NCI-H2196 (cell line): Measurements from ENCODE around the gene AXDND1.
"Not testable (repeated sequence)": the region's sequence is repeated elsewhere in the genome, so short reads cannot be mapped to it uniquely, and the experiment has no call there.

Experiments
- DNase-seq: peaks from one replicate; lab custom pipeline; 2025; ENCODE audit not compliant: unreplicated experiment; lab: John Stamatoyannopoulos, UW

The AXDND1 gene

DNA sequence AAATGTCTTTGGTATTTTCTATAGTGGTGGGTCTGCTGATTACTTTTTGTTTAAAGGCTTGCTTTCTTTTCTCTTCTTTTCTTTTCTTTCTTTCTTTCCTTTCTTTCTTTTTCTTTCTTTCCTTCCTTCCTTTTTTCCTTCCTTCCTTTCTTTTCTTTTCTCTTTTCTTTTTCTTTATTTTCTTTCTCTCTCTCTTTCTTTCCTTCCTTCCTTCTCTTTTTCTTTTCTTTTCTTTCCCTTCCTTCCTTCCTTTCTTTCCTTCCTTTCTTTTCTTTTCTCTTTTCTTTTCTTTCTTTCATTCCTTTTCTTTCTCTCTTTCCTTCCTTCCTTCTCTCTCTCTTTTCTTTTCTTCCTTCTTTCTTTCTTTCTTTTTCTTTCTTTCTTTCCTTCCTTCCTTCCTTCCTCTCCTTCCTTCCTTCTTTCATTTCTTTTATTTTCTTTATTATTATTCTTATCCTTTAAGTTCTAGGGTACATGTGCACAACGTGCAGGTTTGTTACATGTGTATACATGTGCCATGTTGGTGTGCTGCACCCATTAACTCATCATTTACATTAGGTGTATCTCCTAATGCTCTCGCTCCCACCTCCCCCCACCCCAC lies 93.9 kb downstream of the AXDND1 start:
- not testable (repeated sequence) for DNase-seq

DNA sequence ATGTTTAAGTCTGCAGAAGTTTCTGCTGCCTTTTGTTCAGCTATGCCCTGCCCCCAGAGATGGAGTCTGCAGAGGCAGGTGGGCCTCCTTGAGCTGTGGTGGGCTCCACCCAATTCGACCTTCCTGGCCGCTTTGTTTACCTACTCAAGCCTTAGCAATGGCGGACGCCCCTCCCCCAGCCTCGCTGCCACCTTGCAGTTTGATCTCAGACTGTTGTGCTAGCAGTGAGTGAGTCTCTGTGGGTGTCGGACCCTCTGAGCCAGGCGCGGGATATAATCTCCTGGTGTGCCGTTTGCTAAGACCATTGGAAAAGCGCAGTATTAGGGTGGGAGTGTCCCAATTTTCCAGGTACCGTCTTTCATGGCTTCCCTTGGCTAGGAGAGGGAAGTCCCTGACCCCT lies 99.9 kb downstream of the AXDND1 start:
- not testable (repeated sequence) for DNase-seq

DNA sequence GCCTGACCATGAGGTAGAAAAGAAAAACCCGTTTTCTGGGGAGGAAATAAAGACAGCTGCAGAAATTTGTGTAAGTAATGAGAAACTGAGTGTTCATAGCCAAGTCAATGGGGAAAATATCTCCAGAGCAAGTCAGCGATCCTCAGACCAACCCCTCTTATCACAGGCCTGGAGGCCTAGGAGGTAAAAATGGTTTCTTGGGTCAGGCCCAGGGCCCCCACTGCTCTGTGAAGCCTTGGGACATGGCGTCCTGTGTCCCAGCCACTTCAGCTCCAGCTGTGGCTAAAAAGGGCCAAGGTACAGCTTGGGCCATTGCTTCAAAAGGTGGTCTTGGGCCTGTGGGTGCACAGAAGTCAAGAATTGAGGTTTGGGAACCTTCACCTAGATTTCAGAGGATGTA lies 108.9 kb downstream of the AXDND1 start:
- no peak for DNase-seq

DNA sequence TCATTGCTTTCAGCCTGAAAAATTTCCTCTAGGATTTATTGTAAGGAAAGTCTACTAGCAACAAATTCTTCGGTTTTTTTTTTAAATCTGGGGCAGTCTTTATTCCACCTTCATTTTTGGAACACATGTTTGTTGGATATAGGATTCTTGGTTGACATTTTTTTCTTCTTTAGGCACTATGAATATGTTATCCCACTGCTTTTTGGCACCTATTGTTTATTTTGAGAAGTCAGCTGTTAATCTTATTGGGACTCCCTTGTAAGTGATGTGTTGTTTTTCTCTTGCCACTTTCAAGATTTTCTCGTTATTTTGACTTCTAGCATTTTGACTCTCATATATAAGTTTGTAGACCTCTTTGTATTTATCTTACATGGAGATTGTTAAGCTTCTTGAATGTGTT lies 110.7 kb downstream of the AXDND1 start:
- DNase-seq = no peak

DNA sequence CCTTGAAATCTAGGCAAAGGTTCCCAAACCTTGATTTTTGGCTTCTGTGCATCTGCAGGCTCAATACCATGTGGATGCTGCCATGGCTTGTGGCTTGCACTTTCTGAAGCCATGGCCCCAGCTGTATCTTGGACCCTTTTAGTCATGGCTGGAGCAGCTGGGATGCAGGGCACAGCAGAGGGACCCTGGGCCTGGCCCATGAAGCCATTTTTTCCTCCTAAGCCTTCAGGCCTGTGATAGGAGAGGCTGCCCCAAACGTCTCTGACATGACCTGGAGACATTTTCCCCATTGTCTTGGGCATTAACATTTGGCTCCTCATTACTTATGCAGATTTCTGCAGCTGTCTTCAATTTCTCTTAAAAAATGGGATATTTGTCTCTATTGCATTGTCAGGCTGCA lies 112.6 kb downstream of the AXDND1 start:
- DNase-seq = no peak

DNA sequence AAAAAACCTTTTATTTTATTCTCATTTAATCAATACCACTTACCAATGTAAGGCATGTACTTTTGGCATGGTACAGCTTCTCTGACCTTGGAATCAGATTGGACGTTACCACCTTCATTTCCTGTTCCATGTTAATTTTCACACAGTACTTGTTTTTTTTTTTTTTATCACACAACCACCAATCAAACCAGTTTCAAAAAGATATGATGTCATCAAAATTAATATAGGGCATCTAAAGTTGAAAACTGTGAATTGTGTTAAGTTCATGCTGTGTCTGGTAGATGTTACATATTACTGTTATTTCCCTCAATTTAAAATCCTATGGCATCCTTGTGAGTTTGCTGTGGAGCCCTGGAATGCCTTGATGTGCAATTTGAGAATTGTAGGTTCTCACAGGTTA lies 124.8 kb downstream of the AXDND1 start:
- no peak for DNase-seq

DNA sequence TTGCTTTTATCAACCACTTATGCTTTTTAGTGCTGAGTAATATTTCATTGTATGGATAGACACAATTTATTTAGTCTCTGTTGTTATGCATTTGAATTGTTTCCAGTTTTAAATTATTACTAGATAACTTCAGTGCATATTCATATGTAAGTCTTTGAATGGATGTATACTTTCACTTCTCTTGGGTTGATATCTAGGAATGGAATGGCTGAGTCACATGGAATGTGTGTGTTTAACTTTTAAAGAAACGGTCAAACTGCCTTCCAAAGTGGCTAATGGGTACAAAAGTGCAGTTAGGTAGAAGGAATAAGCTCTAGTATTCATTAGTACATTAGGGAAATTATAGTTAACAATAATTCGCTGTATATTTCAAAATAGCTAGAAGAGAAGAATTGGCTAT lies 127.6 kb downstream of the AXDND1 start:
- no peak for DNase-seq

DNA sequence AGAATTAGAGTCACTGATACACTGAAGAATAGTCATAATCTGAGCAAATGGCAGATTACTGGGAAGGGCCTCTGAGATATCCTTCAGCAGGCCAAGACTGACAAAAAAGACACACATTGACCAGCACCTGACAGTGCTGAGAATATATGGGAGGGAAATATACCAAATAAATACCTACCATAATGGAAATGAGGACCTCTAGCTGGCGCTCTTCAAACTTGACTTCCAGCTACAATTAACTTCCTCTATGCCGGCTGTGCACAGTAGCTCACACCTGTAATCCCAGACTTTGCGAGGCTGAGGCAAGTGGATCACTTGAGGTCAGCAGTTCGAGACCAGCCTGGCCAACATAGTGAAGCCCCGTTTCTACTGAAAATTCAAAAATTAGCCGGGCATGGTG lies 140.4 kb downstream of the AXDND1 start:
- DNase-seq = no peak

DNA sequence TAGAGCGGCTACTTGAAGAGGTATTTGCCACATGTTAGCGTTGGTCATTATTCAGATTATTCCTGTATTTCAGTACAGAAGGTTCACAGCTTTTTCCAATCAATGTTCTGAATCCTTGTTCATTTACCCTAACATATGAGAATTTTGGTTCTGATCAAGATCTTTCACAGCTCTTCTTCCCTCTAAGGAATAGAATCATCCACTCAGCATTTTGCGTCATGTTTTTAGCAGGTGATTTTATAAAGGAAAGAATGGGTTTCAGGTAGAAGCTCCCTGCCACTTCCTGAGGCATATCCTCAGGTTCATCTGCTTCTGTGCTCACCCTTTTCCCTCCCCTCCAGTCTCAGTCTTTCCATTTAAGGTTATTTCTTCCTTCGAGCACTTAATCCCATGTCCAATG lies 143.6 kb downstream of the AXDND1 start:
- no peak for DNase-seq

DNA sequence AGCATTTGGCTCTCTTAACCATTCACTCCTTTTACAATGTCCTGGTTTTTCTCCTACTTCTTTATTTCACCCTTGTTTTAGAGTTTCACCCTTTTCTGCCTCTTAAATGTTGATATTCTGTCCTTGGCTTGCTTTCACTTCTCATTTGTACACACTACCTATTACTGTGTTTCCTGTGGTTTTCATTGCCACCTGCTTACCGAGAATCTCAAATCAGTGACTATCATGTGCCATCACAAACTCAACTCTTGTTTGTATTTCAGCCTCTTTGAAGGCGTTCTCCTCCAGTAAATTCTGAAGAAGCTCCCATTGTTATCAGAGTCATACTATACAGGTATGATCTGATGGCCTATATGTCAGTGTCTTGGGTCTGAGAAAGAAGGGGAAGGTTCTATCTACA lies 144.3 kb downstream of the AXDND1 start:
- DNase-seq = no peak

DNA sequence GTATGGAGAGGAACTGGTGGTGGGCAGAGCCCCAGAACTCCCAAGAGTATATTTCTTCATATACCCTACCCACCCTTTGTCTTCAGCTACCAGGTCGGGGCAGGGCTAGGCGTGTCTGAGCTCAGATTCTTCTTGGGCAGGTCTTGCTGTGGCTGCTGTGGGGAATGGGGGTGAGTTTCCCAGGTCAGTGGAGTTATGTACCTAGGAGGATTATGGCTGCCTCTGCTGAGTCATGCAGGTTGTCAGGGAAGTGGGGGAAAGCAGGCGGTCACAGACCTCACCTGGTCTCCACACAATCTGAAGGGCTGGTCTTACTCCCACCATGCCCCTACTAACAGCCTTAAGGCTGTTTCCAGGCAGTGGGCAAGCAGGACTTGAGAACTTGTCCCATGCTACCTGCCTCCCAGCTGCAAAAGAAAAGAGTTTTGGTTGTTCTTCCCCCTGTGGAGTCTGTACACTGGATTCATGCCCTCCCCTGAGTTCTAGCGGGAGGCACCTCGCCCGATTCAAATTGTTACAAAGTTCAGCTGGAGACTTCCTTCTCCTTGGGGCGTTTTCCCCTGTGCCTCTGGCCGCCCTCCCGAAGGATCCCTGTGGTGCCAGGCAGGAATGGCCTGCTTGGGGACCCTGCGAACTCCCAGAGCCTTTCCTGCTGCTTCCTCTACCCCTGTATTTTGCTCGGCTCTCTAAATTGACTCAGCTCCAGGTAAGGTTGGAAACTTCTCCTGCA lies 151.4 kb downstream of the AXDND1 start:
- no peak for DNase-seq

DNA sequence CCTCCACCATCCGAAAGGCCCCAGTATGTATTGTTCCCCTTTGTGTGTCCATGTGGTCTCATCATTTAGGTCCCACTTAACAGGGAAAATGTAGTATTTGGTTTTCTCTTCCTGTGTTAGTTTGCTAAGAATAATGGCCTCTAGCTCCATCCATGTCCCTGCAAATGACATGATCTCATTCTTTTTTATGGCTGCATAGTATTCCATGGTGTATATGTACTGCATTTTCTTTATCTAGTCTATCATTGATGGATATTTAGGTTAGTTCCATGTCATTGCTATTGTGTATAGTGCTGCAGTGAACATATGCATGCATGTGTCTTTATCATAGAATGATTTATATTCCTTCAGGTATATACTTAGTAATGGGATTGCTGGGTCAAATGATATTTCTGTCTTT lies 152.8 kb downstream of the AXDND1 start:
- not testable (repeated sequence) for DNase-seq

DNA sequence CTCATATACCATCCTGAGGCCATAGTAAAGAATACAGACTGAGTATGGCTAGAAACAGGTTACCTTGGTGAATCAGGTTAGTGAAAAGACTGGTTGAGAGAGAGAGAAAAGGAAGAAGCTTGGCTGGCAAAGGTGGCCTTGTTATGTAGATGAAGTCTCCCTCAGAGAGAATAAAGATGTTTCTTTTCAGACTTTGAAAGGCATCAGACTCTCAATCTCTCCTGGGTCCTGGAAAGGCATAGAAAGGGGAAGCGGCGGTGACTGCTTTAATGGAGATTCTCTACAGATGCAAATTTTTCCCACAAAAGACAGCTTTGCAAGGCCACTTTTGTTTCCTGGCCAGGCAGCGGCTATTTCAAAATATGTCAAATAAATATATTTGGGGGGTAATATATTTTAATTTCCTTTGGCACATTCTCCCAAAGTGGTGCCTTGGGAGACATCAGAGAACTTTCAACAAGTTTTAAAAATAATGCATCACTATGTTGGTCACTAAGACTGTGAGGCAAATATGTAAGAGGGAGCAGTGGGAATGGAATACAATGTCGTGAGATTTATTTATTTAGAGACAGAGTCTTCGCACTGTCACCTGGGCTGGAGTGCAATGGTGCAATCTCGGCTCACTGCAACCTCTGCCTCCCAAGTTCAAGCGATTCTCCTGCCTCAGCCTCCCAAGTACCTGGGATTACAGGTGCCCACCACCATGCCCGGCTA lies 163.9 kb downstream of the AXDND1 start:
- DNase-seq = no peak

DNA sequence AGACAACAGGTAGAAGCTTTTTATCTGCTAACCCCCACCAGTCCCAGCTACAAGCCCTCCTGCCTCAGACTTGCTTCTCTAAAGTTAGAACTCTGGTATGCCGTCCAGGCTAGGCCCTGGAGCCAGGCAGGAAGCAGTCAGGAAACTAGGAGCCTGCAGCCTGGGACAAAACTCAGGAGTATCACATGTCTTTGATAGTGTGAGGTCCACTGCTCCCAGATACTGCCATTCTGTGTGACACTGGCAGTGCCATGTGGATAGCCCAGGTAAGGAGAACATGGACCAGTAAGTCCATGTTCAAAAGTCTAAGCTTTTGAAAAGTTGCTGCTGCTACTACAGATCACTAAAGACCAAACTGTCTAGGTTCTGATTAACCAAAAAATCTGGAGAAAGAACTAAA lies 164.6 kb downstream of the AXDND1 start:
- no peak for DNase-seq

DNA sequence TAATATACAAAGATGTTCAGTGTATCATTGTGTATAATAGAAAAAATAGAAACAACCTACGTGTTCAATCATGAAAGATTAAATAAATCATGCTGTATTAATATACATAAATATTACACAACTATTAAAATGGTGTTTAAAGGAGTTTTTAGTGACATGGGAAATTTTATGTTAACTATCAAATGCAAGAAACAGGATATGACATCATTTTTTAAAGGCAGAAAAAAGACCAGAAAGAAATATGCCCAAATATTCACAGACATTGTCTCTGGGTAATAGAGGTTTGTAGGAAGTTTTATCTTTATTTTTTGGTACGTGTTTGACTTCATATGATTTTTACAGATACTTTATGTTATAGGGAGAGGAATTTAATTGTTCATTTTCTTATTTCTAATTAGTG lies 176.0 kb downstream of the AXDND1 start:
- DNase-seq = no peak

DNA sequence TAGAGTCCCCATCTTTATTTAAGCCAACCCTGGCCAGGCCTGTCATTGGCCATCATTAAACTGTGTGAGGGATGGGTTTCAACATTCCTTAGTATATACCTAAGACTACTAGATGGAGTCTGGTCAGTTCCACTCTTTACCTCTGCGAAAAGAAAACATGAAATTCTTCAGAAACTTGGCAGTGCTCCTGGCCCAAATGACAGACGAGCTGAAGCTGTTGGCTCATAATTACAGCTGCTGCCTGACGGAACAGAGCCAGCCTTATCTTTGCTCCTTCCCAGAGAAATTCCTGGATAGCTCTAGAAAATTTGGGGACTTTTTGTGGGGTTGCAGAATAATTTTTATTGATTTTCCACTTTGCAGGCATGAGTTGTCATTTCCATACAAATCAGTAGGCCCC lies 179.6 kb downstream of the AXDND1 start:
- no peak for DNase-seq

DNA sequence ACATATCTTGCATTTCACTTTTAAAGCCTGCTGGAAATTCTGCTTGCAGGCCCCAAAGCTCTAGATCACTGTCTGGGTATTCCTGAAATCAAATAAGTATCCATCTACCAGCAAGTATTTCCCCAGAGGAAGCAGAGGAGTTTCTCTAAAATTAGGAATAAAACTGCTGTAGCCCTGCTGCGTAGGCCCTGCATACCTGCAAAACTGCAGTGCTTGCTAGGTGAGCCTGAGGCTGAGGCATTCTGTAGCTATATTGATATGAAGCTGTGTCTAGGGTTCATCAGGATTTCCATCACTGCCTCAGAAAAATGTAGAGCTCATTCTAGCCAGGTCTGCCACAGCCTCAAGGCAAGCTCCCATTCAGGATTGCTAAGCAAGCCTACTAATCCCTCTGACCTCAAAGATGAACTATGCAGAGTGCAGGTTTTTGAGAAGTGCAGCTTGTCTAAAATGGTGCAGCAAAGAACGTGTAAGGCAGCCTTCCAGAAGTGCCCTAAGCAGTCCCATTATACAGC lies 181.3 kb downstream of the AXDND1 start:
- no peak for DNase-seq

DNA sequence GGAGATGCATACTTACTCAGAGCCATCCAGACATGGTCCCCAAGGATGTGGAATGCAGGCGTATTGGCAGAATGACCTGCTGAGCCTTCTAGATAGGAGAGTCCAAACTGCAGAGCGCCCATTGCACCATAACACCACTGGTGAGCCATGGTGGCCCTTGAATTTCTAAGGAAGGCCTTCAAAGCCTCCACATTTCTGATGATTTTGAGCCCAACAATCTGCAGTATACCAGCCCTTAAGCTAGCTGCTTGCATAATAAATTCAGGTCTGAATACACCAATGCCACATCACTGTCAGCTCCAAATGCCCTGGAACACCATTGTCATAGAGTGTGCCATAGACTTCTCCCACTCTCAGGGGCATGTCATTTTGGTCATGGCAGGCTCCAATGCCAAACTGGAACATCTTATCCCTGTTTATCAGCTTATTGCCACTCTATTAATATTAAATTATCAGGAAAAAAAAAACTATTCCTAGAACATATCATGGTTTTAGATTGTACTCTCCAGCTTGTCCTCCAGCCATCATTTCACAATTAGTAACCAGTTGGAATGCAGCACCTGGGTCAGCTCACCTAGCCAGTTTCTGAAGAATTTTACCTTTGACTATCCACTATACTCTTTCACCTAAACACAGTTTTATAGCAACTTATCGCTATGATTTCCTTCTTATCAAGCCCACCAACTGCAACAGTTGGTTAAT lies 183.0 kb downstream of the AXDND1 start:
- no peak for DNase-seq

DNA sequence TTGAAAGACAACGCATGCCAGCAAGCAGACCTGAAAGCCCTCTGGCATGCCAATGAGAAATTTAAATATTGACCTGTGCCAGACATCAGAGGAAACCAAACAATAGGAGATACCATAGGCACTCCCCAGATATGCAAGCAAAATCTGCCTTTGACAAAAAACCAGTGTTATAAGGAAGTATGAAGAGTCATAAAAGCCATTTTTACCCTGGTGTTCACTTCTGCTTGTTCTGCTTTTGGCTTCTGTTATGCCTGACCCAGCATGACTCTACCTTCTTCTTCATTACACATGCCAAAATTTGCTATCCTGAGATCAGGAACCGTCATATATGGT lies 183.6 kb downstream of the AXDND1 start:
- no peak for DNase-seq

DNA sequence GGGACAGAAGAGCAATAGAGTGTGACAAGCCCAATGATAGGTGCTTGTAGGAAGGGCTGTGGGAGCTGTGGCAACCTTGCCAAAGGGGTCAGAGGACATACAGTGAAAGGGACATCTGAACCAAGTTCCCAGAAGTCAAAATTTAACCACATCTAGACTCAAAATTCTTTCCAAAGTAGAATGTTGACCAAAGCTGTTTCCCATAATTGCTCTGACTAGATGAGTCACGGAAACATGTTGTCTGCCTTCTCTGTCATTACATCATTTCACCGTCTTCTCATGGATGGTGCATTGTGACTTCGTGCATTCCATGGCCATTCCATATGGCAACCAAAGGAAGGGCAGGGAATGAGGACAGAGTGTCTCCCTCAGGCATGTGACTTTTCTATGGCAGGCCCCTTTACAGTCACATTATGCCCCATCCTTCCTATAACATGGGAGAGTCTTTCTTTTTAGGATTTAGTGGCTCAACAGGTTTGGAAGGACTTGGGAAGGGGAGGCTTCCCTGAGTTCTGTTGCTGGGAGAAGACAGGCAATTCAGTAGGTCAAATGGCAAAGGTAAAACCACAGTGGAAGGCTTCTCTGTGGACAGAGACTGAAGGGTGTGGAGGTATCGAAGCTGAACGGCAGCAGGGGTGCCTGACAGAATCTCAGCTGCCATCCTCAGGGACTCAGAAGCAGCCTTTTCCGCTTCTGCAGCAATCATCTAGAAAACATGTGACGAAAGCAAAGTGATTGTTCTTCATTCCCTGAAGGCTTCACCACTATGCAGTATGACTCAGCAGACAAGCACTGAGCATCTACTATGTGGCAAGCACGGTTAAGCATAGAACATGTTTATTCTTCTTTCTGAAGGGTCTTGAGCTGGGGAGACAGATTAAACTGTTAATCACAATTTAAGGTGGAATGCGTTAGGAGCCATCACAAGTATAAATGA lies 185.2 kb downstream of the AXDND1 start:
- DNase-seq = no peak

DNA sequence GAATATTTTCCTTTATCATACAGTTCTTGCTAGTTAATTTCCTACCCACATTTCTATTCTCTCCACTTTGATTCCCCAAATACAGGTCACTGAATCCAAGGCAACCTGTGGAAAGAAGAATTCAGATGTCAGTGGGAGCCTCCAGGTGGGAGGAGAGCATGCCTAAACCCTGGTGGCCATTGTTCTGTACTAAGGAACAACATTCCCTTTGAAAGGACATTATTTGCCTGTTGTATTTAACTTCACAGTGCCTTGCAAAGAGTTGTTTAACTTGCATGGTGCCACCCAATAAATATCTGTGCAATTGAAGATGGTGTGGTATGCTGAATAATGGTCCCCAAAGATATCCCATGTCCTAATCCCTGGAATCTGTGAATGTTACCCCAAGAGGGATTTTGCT lies 188.7 kb downstream of the AXDND1 start:
- DNase-seq = no peak
